Measurements from ENCODE around the gene HOXC4. TPM values are rescaled to one million over a fixed set of nuclear protein-coding genes. Genes with fewer than 3 reads are reported as not detected.

HOXC4 gene
- total RNA-seq, 1 donor from 2014 or later, result not detected

DNA sequence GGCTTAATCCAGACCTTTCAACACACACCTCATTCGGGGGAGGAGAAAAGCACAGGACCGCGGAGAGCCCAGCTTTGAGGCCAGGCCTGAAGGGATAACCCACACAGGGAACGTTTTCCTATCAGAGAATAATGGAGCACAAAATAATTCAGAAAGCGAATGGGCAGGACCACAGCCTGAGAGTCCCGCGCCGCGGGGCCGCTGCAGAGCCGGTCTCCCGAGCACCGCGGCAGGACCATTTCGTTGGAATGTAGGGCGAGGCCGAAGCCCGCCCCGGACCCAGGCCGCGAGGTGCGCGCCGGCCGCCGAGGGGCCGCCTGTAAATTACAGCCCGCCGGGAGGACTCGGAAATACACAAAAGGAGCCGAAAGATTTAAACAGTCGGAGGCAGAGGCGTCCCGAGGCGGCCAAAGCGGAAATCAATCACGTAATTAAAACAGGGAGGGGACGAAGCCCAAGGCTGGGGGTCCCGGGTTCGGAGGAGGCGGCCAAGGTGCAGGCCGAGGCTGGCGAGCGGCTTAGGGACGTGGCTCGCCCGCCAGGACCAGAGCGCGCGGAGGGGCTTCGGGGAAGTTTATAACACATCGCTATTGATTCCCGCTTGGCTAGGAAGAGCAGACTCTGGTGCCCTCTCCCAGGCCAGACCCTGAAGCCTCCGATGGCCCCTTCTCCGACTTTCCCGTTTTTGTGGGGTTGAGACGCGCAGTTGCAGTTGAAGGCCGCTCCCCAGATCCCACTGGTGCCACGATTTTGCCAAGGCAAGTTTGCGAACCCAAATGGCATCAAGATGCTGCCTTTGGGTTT is 6.3 kb upstream of the HOXC4 start:
- FAIRE-seq (no peak), DNase-seq (ENCODE audit: low read depth) (no peak)
- H3K27me3 ChIP-seq (ENCODE audit: control insufficient read depth, insufficient read depth, low read length), result peaks cover 74% of the 10 kb centered on the region
- H3K4me3 ChIP-seq (ENCODE audit: low read depth, low read length), result no peak overlapping the region
- TF ChIP-seq, protein P1, sequence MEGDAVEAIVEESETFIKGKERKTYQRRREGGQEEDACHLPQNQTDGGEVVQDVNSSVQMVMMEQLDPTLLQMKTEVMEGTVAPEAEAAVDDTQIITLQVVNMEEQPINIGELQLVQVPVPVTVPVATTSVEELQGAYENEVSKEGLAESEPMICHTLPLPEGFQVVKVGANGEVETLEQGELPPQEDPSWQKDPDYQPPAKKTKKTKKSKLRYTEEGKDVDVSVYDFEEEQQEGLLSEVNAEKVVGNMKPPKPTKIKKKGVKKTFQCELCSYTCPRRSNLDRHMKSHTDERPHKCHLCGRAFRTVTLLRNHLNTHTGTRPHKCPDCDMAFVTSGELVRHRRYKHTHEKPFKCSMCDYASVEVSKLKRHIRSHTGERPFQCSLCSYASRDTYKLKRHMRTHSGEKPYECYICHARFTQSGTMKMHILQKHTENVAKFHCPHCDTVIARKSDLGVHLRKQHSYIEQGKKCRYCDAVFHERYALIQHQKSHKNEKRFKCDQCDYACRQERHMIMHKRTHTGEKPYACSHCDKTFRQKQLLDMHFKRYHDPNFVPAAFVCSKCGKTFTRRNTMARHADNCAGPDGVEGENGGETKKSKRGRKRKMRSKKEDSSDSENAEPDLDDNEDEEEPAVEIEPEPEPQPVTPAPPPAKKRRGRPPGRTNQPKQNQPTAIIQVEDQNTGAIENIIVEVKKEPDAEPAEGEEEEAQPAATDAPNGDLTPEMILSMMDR (IDR thresholded peaks at IDR 0.05; ENCODE audit: insufficient read depth, low read length, severe bottlenecking), result no peak
- H3K36me3 ChIP-seq (ENCODE audit: control insufficient read depth, insufficient read depth, low read length), result no peaks in the 10 kb centered on the region

DNA sequence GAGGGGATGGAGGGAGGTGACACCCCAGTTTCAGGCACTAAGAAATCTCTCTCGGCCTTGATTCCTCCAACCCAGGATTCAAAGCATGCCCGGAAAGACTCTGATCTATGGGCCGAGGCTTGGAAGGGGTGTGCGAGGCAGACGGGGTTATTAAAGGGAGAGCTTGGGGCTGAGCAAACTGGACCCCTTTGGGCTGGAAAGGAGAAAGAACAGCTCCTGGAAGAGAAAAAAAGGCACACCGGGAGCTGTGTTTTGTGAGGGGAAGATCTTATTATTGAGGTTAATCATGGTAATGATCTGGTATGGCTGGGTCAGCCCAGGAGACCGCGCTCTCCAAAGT is 5.7 kb upstream of the HOXC4 start:
- FAIRE-seq, result no peak
- Histone ChIP-seq H3K4me3 (ENCODE audit: low read depth, low read length) (no peak overlapping the region), H3K27me3 (ENCODE audit: control insufficient read depth, insufficient read depth, low read length) (peaks cover 79% of the 10 kb centered on the region)

DNA sequence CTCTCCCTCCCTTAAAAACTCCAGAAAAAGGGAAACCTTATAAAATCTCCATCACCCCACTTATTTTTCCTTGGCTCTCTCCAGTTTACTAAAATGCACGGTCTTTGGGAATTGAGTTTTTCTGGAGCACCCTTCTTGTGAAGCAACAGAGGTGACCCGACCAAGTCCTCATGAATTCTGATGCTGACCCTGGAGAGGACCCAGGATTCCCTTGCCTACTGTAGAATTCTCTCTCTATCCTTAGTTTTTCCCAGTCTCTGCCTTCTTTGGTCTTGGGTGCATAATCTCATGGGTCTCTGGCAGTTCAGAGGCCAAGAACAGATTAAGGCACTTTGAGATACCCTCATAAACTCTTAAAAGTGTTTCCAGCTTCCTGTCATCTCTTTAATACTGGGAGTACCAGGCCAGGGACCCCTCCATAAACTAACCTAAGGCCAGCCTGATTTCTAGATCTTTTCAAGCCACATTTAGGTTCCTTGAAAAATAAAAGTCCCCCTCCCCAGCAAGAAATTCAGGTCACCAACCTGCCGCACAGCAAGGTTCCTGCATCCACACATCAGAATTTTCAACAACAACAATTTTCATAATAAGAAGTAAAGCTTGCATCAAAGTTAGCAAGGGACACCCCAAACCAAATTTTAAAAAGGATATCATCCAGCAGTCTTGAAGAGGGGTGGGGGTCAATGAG is 5.1 kb upstream of the HOXC4 start:
- DNase-seq (ENCODE audit: low read depth) (no peak), FAIRE-seq (no peak)
- Histone ChIP-seq H3K36me3 (ENCODE audit: control insufficient read depth, insufficient read depth, low read length) (no peaks in the 10 kb centered on the region), H3K27me3 (ENCODE audit: control insufficient read depth, insufficient read depth, low read length) (peaks cover 79% of the 10 kb centered on the region), H3K4me3 (ENCODE audit: low read depth, low read length) (no peak overlapping the region)
- TF ChIP-seq, protein P1 (IDR thresholded peaks at IDR 0.05; ENCODE audit: insufficient read depth, low read length, severe bottlenecking), result no peak

More for the DNA sequence above, 5.7 kb upstream of the HOXC4 start:
- TF ChIP-seq, protein P1 (IDR thresholded peaks at IDR 0.05; ENCODE audit: insufficient read depth, low read length, severe bottlenecking), result no peak
- DNase-seq (ENCODE audit: low read depth), result no peak
- H3K36me3 ChIP-seq (ENCODE audit: control insufficient read depth, insufficient read depth, low read length), result no peaks in the 10 kb centered on the region

DNA sequence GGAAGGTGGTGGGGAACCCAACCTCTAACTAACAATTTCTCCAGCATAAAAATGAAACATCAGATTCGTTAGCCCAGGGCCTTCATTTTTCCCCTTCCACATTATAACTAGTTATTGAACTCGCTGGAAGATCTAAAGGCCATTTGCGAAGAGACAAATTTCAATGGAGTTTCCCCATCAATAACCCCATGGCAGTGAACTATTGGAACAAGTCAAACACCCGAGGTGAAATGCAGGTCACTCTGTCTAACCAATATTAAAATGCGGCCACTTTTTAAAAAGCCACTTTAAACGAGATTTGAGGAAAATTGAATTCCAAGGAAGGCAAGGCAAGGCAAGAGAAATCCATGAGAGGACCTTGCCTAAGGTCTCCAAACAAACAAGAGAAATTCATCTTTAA is 4.5 kb upstream of the HOXC4 start:
- H3K4me3 ChIP-seq (ENCODE audit: low read depth, low read length), result no peak overlapping the region
- no peak for FAIRE-seq
- H3K27me3 ChIP-seq (ENCODE audit: control insufficient read depth, insufficient read depth, low read length), result peaks cover 77% of the 10 kb centered on the region

DNA sequence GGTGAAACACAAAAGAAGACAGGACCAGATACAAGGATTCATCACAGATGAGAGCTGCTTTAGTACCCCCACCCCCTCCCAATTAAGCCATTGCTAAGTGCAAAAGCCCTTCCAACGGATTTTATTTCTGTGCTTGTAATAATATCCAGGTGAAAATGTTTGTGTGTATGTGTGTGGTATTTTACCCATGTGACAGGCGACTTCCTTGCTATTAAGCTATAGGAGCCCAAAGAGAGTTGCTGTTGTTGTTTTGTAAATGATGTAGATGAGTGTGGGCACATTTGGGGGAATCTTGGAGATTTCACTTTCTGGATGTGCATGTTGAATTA is 3.2 kb upstream of the HOXC4 start:
- Histone ChIP-seq H3K4me3 (ENCODE audit: low read depth, low read length) (no peak overlapping the region), H3K36me3 (ENCODE audit: control insufficient read depth, insufficient read depth, low read length) (no peaks in the 10 kb centered on the region), H3K27me3 (ENCODE audit: control insufficient read depth, insufficient read depth, low read length) (peaks cover 74% of the 10 kb centered on the region)
- FAIRE-seq, result no peak
- TF ChIP-seq, protein P1 (IDR thresholded peaks at IDR 0.05; ENCODE audit: insufficient read depth, low read length, severe bottlenecking), result no peak
- DNase-seq (ENCODE audit: low read depth), result no peak

More for the DNA sequence above, 4.5 kb upstream of the HOXC4 start:
- DNase-seq (ENCODE audit: low read depth), result no peak
- TF ChIP-seq, protein P1 (IDR thresholded peaks at IDR 0.05; ENCODE audit: insufficient read depth, low read length, severe bottlenecking), result no peak
- no peaks in the 10 kb centered on the region for H3K36me3 ChIP-seq (ENCODE audit: control insufficient read depth, insufficient read depth, low read length)
